Prostate gland (tissue), 2 donors: ENCODE results near the gene SFXN1.

ENCODE experiments used
- CTCF ChIP-seq, 4 experiments: fragments of 200-600 bp in 2 of 4; fragments of 450-650 bp in 2 of 4; sonication (generic) in 2 of 4; IDR thresholded peaks; 1 replicate in 3 of 4; 2 replicates in 1 of 4; pipeline ENCODE4 v1.5.1; 2016 to 2019; ENCODE audit warnings: antibody characterized with exemption in 4 of 4, mild to moderate bottlenecking in 2 of 4, moderate library complexity in 2 of 4
- POLR2AphosphoS5 ChIP-seq: sonication (generic); formaldehyde crosslinking; IDR thresholded peaks from one replicate; pipeline ENCODE4 v1.6.1; 2017; ENCODE audit warnings: antibody characterized with exemption

DNA sequence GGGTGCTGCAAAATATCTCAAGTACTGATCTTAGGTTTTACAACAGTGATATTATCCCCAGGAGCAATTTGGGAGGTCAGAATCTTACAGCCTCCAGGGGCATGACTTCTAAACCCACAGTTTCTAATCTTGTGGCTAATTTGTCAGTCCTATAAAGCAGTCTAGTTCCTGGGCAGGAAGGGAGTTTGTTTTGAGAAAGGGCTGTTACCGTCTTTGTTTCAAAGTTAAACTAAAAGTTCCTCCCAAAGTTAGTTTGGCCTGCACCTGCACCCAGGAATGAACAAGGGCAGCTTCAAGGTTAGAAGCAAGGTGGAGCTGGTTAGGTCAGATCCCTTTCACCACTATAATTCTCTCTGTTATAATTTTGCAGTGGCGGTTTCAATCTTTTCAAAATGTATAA lies 81.7 kb downstream of the SFXN1 start:
- TF ChIP-seq CTCF (IDR thresholded peaks at IDR 0.05) (no peak), POLR2AphosphoS5 (no peak)
